Stimulated activated memory B cell treated with anti-CD40 and anti-IgM and Interleukin-4, amounts not matched to agents 10 μg/mL and 1 μg/mL and 100 μg/mL, for 72 hours (primary cell): ENCODE results near the gene SEH1L.
"Not testable (repeated sequence)": the region's sequence is repeated elsewhere in the genome, so short reads cannot be mapped to it uniquely, and the experiment has no call there.

Experiments used
- ATAC-seq: fragments of 150-1000 bp; cut with Tn5 transposase; 2 replicates; pipeline ENCODE4 v1.10.0; 2021
- H3K27ac Mint-ChIP-seq: one replicate; pipeline ENCODE4 v1.8.0; 2022; ENCODE audit warnings: mild to moderate bottlenecking, mixed read lengths
- H3K27me3 Mint-ChIP-seq: one replicate; pipeline ENCODE4 v1.8.0; 2022; ENCODE audit warnings: mixed read lengths
- H3K36me3 Mint-ChIP-seq: one replicate; pipeline ENCODE4 v1.8.0; 2022; ENCODE audit warnings: mixed read lengths
- H3K4me1 Mint-ChIP-seq: one replicate; pipeline ENCODE4 v1.8.0; 2022; ENCODE audit warnings: mixed read lengths
- H3K4me3 Mint-ChIP-seq: one replicate; pipeline ENCODE4 v1.8.0; 2022; ENCODE audit warnings: mild to moderate bottlenecking, moderate library complexity, mixed read lengths
- H3K9me3 Mint-ChIP-seq: one replicate; pipeline ENCODE4 v1.8.0; 2022; ENCODE audit warnings: mixed read lengths

Gene SEH1L

DNA sequence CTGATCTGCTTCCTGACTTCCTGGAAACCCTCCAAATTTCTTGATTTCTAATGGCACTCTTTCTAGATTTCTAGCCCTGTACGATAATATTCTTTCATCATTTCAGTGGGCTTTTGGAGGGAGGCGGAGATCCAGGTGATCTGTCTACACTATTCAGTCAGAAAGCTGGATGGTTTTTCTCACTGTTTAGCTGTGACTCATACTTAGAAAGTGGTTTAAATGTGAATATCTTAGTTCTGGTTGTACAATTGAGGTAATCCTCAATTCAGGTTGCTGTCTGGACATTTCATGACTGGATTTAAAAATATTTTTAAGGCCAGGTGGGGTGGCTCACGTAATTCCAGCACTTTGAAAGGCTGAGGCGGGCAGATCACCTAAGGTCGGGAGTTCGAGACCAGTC is 20.8 kb downstream of the SEH1L start:
- no peaks in the 10 kb centered on the region for H3K9me3 Mint-ChIP-seq
- H3K4me1 Mint-ChIP-seq: peaks cover 14% of the 10 kb centered on the region
- H3K4me3 Mint-ChIP-seq: no peak overlapping the region
- ATAC-seq: no peak
- H3K27me3 Mint-ChIP-seq: no peaks in the 10 kb centered on the region
- H3K36me3 Mint-ChIP-seq: peaks cover 70% of the 10 kb centered on the region
- peak overlapping the region; percentile 44 for H3K27ac Mint-ChIP-seq

DNA sequence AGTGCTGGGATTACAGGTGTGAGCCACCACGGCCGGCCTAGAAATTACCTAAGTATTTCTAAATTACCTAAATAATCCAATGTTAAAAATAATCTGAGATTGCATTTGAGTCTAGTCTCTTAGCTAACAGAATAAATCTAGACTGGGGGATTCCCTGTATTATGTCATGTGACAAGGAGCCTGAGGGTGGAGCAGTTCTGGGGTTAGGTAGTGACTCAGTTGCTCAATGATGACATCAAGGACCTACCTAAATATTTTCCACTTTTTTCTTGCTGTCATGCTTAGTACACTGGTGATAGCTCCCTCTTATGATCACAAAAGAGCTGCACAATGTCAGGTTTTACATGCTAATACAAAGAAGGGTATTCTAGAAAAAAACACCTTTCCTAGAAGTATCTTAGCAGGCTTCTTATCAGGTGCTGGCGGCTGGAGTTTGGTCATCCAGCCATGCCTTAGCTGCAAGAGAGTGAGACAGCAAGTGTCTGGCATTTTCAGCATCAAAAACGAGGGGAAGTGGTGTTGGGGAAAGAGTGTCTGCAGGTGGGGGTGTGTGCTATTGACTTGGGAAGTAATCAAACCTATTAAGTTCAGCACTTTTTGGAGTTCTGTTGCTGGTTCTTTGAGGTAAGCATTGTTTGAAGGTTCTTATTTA is 25.9 kb downstream of the SEH1L start:
- Mint-ChIP-seq H3K9me3 (no peaks in the 10 kb centered on the region), H3K36me3 (peaks cover 59% of the 10 kb centered on the region), H3K27me3 (no peaks in the 10 kb centered on the region), H3K27ac (no peak overlapping the region), H3K4me3 (no peak overlapping the region), H3K4me1 (peaks cover under 1% of the 10 kb centered on the region)
- no peak for ATAC-seq

DNA sequence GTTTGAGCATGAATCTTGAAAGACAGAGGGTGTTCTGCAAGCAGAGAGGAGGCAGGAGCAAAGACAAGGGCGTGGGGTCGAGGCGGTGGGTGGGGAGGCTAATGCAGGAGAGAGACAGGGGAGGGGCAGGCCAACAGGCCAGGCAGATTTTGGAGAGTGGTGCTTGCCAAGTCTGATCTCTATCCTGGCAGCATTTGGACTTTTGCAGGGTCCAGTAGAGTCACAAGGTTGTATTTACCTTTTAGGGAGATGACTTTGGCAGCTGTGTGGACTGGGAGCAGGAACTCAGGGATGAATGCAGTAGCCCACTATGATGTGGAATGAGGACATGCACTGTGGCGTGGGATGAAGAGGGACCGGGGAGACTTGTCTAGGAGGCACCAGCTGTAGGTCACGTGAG is 27.7 kb downstream of the SEH1L start:
- no peak for ATAC-seq
- Mint-ChIP-seq H3K4me3 (no peak overlapping the region), H3K27ac (no peak overlapping the region), H3K9me3 (no peaks in the 10 kb centered on the region), H3K4me1 (no peaks in the 10 kb centered on the region), H3K36me3 (peaks cover 48% of the 10 kb centered on the region), H3K27me3 (no peaks in the 10 kb centered on the region)

DNA sequence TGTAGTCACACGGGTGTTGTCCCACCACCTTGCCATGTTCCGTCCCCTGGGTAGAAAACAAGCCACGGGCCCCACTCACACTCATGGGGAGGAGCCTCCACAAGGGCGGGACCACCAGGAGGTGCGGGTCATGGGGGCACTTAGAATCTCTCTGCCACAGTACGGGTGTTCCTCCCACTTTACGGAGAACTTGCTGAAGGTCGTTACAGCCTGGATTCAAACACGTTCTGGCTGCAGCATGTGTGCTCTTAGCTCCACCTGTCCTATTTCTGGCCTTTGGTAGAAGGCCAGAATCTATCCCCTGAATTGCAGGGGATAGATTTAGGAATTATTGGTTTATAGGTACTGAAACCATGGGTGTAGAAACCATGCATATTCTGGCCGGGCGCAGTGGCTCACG is 28.5 kb downstream of the SEH1L start:
- no peak for ATAC-seq
- Mint-ChIP-seq H3K9me3 (no peaks in the 10 kb centered on the region), H3K4me3 (no peak overlapping the region), H3K36me3 (peaks cover 41% of the 10 kb centered on the region), H3K4me1 (no peaks in the 10 kb centered on the region), H3K27me3 (no peaks in the 10 kb centered on the region), H3K27ac (no peak overlapping the region)

DNA sequence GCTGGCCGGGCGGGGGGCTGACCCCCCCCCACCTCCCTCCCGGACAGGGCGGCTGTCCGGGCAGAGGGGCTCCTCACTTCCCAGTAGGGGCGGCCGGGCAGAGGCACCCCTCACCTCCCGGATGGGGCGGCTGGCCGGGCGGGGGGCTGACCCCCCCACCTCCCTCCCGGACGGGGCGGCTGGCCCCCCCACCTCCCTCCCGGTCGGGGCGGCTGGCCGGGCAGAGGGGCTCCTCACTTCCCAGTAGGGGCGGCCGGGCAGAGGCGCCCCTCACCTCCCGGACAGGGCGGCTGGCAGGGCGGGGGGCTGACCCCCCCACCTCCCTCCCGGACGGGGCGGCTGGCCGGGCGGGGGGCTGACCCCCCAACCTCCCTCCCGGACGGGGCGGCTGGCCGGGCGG is 32.3 kb downstream of the SEH1L start:
- not testable (repeated sequence) for H3K4me1 Mint-ChIP-seq, H3K9me3 Mint-ChIP-seq, H3K27ac Mint-ChIP-seq, H3K4me3 Mint-ChIP-seq, H3K27me3 Mint-ChIP-seq
- peak; percentile 70 for ATAC-seq
- H3K36me3 Mint-ChIP-seq: peaks cover 31% of the 10 kb centered on the region

DNA sequence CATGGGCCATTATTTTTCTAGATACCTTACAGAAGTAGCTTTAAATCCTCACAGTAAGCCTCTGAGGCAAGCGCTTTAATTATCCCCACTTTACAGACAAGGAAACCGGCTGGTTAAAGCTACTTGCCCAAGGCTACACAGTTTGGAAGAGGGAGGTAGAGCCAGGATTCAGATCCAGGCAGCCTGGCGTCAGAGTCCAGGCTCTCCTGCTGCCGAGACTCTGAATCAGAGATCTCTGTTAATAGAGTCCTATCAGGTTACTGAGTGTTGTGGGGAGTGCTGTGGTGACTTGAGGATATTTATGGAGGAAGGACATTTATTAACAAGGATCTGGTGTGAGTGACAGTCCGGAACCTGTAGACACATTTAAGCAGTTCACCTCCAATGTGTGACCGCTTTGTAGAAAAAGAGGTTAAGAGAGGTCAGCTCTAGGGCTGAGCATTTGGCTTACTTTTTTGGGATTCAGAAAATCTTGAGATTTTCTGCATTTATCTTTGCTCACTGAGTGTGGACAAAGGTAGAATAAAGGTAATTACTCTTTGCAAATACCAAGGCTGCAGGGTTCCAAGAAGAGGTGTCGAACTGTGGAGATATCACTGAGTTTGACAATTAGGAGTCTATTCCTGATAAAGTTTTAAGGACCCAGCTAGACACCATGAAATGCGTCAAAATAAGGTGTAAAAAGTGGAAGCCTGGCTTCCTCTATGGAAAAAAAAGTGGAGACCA is 41.7 kb downstream of the SEH1L start:
- Mint-ChIP-seq H3K4me3 (peak overlapping the region; percentile 95), H3K27me3 (no peaks in the 10 kb centered on the region), H3K36me3 (peaks cover 14% of the 10 kb centered on the region), H3K4me1 (peaks cover 18% of the 10 kb centered on the region), H3K9me3 (no peaks in the 10 kb centered on the region), H3K27ac (peak overlapping the region; percentile 89)
- ATAC-seq: no peak

DNA sequence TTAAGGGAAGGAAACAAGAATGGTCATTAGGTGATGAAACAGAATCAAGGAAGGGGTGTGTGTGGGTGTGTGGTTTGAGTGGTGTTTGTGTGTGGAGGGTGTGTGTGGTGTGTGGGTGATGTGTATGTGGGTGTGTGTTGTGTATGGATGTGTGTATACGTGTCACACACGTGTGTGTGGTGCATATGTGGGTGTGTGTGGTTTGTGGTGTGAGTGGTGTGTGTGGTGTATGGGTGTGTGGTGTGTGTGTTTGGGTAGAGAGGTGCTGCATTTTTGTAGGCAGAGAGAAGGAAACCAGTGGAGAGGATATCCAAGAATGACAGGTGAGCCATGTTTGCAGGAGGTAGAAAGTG is 42.3 kb downstream of the SEH1L start:
- no peak for ATAC-seq
- H3K27me3 Mint-ChIP-seq: no peaks in the 10 kb centered on the region
- H3K27ac Mint-ChIP-seq: peak overlapping the region; percentile 89
- H3K9me3 Mint-ChIP-seq: no peaks in the 10 kb centered on the region
- H3K36me3 Mint-ChIP-seq: peaks cover 11% of the 10 kb centered on the region
- H3K4me1 Mint-ChIP-seq: peaks cover 18% of the 10 kb centered on the region
- H3K4me3 Mint-ChIP-seq: peak overlapping the region; percentile 95

DNA sequence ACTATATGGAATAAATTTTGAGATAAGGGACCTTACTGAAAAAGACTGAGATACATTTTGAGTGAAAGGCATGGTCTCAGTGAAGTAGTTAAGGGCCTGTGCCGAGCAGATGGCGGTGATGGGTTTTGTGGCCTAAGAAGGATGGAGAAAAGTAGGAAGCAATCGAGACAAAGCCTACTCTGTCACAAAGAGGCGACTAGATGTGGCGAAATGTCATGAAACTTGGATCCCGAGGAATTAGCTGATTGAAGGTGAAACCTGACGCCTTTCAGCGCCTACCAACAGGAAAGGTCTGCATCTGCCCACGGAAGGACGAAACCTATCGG is 42.8 kb downstream of the SEH1L start:
- H3K36me3 Mint-ChIP-seq: peaks cover 8% of the 10 kb centered on the region
- no peaks in the 10 kb centered on the region for H3K27me3 Mint-ChIP-seq
- peaks cover 18% of the 10 kb centered on the region for H3K4me1 Mint-ChIP-seq
- peak; percentile 0 for ATAC-seq
- peak overlapping the region; percentile 95 for H3K4me3 Mint-ChIP-seq
- H3K27ac Mint-ChIP-seq: peak overlapping the region; percentile 89
- H3K9me3 Mint-ChIP-seq: no peaks in the 10 kb centered on the region

DNA sequence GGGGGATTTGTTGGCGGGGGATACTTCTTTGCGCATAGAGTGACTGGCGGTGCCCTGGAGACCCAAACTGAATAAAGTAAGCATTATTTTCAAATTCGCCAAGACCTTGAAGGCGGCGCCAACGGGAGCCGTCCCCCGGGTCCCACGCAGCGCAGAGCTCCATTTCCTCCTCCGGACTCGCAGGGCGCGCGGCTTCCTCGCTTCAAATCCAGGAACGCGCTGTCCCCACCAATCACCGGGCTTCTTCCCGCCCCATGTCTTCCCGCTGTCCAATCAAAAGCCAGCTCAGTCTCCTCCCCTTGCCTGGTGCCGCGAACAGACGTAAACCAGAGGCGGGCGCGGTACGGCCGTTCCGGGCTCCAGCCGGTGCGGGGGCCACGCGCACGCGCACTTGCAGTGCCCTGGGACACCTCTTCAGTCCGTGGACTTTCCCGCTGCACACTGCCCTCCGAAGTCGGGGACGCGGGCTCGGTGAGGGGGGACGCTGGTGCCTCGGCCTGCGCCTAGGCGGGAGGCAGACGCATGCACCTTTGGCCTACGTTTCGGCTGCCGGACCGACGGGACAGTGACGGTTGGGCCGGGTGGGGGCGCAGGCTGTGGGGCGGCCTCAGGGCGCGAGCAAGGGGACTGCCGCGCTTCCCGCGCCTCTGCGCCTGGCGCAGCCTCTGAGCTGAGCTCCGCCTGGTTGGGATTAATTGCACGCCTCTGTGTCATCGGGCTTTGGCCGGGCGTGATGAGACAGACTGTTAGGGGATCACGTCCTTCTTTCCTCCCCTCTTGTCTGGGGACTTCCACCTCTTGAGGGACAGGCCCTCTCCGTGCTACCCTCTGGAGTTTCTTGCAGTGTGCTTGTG is 43.4 kb downstream of the SEH1L start, which contains the start of gene CEP192:
Gene CEP192 (plus strand): TSS at position 396 of the 854 bp plus-strand sequence. CDS start 8,063 bp downstream, outside the sequence.
- peak within 1 kb of the TSS; percentile 95 for H3K4me3 Mint-ChIP-seq
- no peaks in the 10 kb centered on the region for H3K27me3 Mint-ChIP-seq
- H3K27ac Mint-ChIP-seq: peak within 1 kb of the TSS; percentile 89
- H3K9me3 Mint-ChIP-seq: no peaks in the 10 kb centered on the region
- ATAC-seq: peak; percentile 98
- H3K36me3 Mint-ChIP-seq: peaks cover 8% of the 10 kb centered on the region
- H3K4me1 Mint-ChIP-seq: peaks cover 18% of the 10 kb centered on the region

DNA sequence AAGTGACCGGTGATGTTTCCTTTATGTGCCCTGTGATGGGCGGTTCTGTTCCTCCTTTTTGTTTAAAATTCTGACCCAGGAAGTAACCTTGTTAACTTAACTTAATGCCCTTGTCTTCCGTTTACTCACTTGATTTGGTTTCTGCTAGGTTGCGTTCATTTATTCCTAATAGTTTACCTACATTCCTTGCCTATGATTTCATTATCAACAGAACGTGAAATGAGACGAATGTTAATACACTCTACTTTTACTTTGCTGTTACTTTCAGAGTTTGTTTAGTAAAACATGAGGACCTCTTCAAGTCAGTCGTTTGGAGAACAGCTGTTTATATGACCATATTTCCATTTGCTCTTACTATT is 44.0 kb downstream of the SEH1L start:
- Mint-ChIP-seq H3K9me3 (no peaks in the 10 kb centered on the region), H3K27me3 (no peaks in the 10 kb centered on the region), H3K36me3 (peaks cover 3% of the 10 kb centered on the region), H3K4me3 (peak overlapping the region; percentile 95), H3K4me1 (peaks cover 18% of the 10 kb centered on the region), H3K27ac (peak overlapping the region; percentile 89)
- ATAC-seq: no peak

DNA sequence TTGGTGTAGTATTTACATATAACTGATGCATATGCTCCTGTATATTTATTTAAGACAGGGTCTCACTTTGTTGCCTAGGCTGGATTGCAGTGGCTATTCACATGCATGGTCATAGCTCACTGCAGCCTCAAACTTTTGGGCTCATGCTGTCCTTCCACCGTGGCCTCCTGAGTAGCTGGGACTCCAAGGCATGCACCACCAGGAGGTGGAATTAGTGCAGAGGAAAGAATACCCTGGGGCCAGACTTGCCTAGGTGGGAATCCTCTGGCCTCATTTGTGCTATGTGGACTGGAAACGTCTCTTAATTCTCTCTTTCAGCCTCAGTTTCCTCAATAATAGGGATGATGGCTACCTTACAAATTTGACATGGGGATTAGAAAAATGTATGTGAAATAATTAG is 45.6 kb downstream of the SEH1L start:
- no peaks in the 10 kb centered on the region for H3K9me3 Mint-ChIP-seq
- ATAC-seq: no peak
- H3K36me3 Mint-ChIP-seq: no peaks in the 10 kb centered on the region
- H3K27me3 Mint-ChIP-seq: no peaks in the 10 kb centered on the region
- H3K4me3 Mint-ChIP-seq: no peak overlapping the region
- H3K4me1 Mint-ChIP-seq: peaks cover 18% of the 10 kb centered on the region
- no peak overlapping the region for H3K27ac Mint-ChIP-seq

DNA sequence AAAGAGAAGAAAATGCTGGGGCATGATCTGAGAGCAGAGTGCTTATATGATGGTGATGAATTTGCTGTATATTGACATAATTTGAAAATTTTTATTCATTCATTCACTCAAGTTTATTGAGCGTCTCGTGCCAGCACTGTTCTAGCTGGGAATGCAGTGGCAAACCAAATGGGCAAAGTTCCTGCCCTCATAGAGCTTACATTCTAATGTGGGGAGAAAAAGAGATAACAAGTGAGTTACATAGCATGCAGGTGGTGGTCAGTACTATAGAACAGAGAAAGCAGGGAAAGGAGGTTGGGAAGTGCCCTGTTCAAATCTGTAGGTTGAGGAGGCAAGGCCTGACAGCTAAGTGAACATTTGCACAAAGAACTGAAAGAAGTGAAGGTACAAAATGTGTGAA is 47.6 kb downstream of the SEH1L start:
- no peaks in the 10 kb centered on the region for H3K9me3 Mint-ChIP-seq
- no peaks in the 10 kb centered on the region for H3K36me3 Mint-ChIP-seq
- H3K27me3 Mint-ChIP-seq: no peaks in the 10 kb centered on the region
- no peak for ATAC-seq
- no peak overlapping the region for H3K4me3 Mint-ChIP-seq
- H3K27ac Mint-ChIP-seq: no peak overlapping the region
- H3K4me1 Mint-ChIP-seq: peaks cover 9% of the 10 kb centered on the region

DNA sequence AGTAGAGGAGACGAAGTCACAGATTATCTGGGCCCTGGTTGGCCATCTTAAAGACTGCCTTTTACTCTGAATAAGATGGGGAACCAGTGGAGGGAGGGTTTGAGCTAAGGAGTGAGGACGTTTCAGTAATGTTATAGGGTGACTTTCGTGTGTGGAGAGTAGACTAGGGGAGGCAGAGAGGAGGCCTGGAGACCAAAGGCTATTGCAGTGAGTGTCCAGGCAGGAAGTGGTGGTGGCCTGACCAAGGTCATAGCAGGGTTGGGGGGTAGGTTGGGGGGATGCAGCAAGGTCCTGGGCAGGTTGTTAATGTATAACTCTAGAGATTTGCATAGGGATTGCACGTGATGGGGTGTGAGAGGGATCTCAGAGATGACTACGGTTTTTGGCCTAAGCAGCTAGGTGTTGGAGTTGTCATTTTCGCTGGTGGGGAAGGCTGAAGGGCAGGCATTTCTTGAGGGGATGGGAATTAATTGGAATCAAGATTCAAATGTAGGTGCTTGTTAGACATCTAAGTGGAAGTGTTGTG is 48.2 kb downstream of the SEH1L start:
- ATAC-seq: no peak
- Mint-ChIP-seq H3K4me3 (no peak overlapping the region), H3K4me1 (peaks cover 8% of the 10 kb centered on the region), H3K27ac (no peak overlapping the region), H3K27me3 (no peaks in the 10 kb centered on the region), H3K36me3 (no peaks in the 10 kb centered on the region), H3K9me3 (no peaks in the 10 kb centered on the region)

DNA sequence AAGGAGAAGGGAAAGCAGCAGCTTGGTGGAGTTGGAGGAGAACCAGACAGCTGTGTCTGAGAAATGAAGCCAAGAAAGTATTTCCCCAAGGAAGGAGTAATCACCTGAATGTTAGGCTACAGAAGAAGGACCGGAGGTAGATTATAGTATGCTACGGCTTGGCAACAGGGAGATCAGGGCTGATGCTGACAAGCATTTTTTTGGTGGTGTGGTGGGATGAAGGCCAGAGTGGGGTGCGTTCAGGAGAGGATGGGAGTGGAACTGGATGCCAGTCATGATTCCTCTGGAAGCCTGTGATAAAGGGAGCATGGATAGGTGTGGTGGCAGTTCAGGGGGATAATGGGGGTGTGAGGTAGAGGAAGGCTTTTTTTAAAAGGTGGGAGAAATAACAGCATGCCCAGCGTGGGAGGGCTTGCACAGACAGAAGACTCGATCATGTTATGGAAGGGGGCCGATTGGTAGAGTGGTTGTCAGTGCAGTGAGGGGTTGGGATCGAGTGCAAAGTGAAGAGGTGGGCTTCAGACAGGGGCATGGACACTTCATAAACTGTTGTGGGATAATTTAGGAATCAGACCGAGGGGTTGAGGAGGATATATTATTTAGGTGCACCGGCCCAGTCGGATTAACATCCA is 49.0 kb downstream of the SEH1L start:
- Mint-ChIP-seq H3K9me3 (no peaks in the 10 kb centered on the region), H3K4me1 (peaks cover 7% of the 10 kb centered on the region), H3K4me3 (no peak overlapping the region), H3K36me3 (no peaks in the 10 kb centered on the region), H3K27ac (no peak overlapping the region), H3K27me3 (no peaks in the 10 kb centered on the region)
- ATAC-seq: no peak

DNA sequence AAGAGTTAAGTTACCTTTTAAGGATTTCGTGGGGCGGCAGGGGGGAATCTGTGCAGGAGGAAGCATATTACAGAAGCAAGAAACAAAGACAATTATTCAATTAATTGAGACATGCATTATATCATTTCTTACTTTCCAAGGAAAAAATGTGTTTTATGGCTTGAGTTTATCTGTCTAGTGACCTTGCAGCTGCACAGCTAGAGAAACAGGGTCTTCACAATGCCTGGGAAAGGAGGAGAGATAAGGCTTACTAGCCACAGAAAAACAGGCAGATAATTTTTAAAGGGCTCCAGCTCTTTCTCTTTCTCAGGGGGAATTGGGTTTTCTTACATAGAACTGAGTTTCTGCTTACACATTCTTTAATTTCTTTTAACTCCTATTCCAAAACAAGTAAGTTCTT is 49.5 kb downstream of the SEH1L start:
- H3K27me3 Mint-ChIP-seq, ATAC-seq, H3K36me3 Mint-ChIP-seq, H3K4me1 Mint-ChIP-seq, H3K9me3 Mint-ChIP-seq, H3K4me3 Mint-ChIP-seq, H3K27ac Mint-ChIP-seq: not testable (repeated sequence)
